BLaER1 treated with 17β-estradiol and CSF1 and Interleukin-3, amounts not matched to agents 10 nM and 100 nM (cell line): Measurements from ENCODE around the gene C6orf132.
"Not testable (repeated sequence)": the region's sequence is repeated elsewhere in the genome, so short reads cannot be mapped to it uniquely, and the experiment has no call there.

Experiments
- H3K27ac ChIP-seq, 11 experiments: shearing (Covaris generic); formaldehyde crosslinking; 2 replicates each; pipeline ENCODE4 v1.8.1; 2022
- H3K27me3 ChIP-seq, 11 experiments: shearing (Covaris generic); formaldehyde crosslinking; 2 replicates each; pipeline ENCODE4 v1.8.1; 2022
- H3K36me3 ChIP-seq, 11 experiments: shearing (Covaris generic); formaldehyde crosslinking; 2 replicates each; pipeline ENCODE4 v1.8.1; 2022
- H3K4me1 ChIP-seq, 10 experiments: shearing (Covaris generic); formaldehyde crosslinking; 2 replicates each; pipeline ENCODE4 v1.8.1; 2022
- H3K4me2 ChIP-seq, 11 experiments: shearing (Covaris generic); formaldehyde crosslinking; 2 replicates each; pipeline ENCODE4 v1.8.1; 2022
- H3K4me3 ChIP-seq, 10 experiments: shearing (Covaris generic); formaldehyde crosslinking; 2 replicates each; pipeline ENCODE4 v1.8.1; 2022
- H3K9ac ChIP-seq, 11 experiments: shearing (Covaris generic); formaldehyde crosslinking; 2 replicates each; pipeline ENCODE4 v1.8.1; 2022
- H3K9me3 ChIP-seq, 11 experiments: shearing (Covaris generic); formaldehyde crosslinking; replicated peaks in 1 of 11; 2 replicates each; pipeline ENCODE4 v1.8.1; 2022
- H4K20me1 ChIP-seq, 11 experiments: shearing (Covaris generic); formaldehyde crosslinking; 2 replicates each; pipeline ENCODE4 v1.8.1; 2022
- Cebpa-rat ChIP-seq, 11 experiments: shearing (Covaris generic); IDR thresholded peaks; 2 replicates each; pipeline ENCODE4 v1.8.1; 2022

The C6orf132 gene

GRCh38 chr6:42154461-42155209, 12.2 kb upstream of the C6orf132 start:
- Histone ChIP-seq H3K4me2 (no peak overlapping the region), H3K36me3 (no peaks in the 10 kb centered on the region), H3K9ac (no peak overlapping the region), H3K27ac (no peak overlapping the region), H3K4me1 (no peaks in the 10 kb centered on the region; a peak in 1 of 20 replicates), H3K27me3 (no peaks in the 10 kb centered on the region), H4K20me1 (no peaks in the 10 kb centered on the region; a peak in 1 of 22 replicates), H3K9me3 (no peaks in the 10 kb centered on the region), H3K4me3 (no peak overlapping the region)
- TF ChIP-seq Cebpa-rat (IDR thresholded peaks at IDR 0.05), result no peak

- Histone ChIP-seq H3K27me3 (no peaks in the 10 kb centered on the region), H4K20me1 (no peaks in the 10 kb centered on the region; a peak in 1 of 22 replicates), H3K4me3 (no peak overlapping the region), H3K4me2 (no peak overlapping the region), H3K27ac (no peak overlapping the region), H3K9ac (no peak overlapping the region), H3K9me3 (no peaks in the 10 kb centered on the region), H3K4me1 (no peaks in the 10 kb centered on the region; a peak in 1 of 20 replicates), H3K36me3 (no peaks in the 10 kb centered on the region)
- no peak for TF ChIP-seq Cebpa-rat (IDR thresholded peaks at IDR 0.05)
Measured at GRCh38 chr6:42153921-42154320, 11.5 kb upstream of the C6orf132 start.

GRCh38 chr6:42152528-42153213, 10.3 kb upstream of the C6orf132 start:
- not testable (repeated sequence) for H3K9ac ChIP-seq, H4K20me1 ChIP-seq, H3K27ac ChIP-seq, H3K4me3 ChIP-seq, H3K4me1 ChIP-seq, H3K27me3 ChIP-seq, H3K9me3 ChIP-seq, H3K4me2 ChIP-seq, H3K36me3 ChIP-seq

GRCh38 chr6:42152024-42152423, 9.6 kb upstream of the C6orf132 start:
- Histone ChIP-seq H3K9me3 (no peaks in the 10 kb centered on the region), H3K27me3 (no peaks in the 10 kb centered on the region), H3K4me3 (no peak overlapping the region), H3K9ac (no peak overlapping the region), H3K27ac (no peak overlapping the region), H3K4me1 (no peaks in the 10 kb centered on the region), H3K36me3 (no peaks in the 10 kb centered on the region), H4K20me1 (no peaks in the 10 kb centered on the region; a peak in 1 of 22 replicates), H3K4me2 (no peak overlapping the region)
- no peak for TF ChIP-seq Cebpa-rat (IDR thresholded peaks at IDR 0.05)

GRCh38 chr6:42150254-42150653, 7.8 kb upstream of the C6orf132 start:
- no peaks in the 10 kb centered on the region; a peak in 1 of 22 replicates for H4K20me1 ChIP-seq
- no peaks in the 10 kb centered on the region for H3K4me1 ChIP-seq
- H3K9me3 ChIP-seq, result no peaks in the 10 kb centered on the region
- H3K9ac ChIP-seq, result no peak overlapping the region
- no peak overlapping the region for H3K27ac ChIP-seq
- 0 out of 22 replicates have a peak, but pooled peaks of 1 of the 11 experiments have one; percentile 12 for TF ChIP-seq Cebpa-rat (IDR thresholded peaks at IDR 0.05)
- no peaks in the 10 kb centered on the region for H3K27me3 ChIP-seq
- no peak overlapping the region for H3K4me2 ChIP-seq
- no peak overlapping the region for H3K4me3 ChIP-seq
- no peaks in the 10 kb centered on the region for H3K36me3 ChIP-seq

GRCh38 chr6:42148058-42148457, 5.6 kb upstream of the C6orf132 start:
- no peak overlapping the region for H3K4me3 ChIP-seq
- H3K9me3 ChIP-seq, result no peaks in the 10 kb centered on the region
- H3K36me3 ChIP-seq, result no peaks in the 10 kb centered on the region
- no peaks in the 10 kb centered on the region for H4K20me1 ChIP-seq
- H3K4me2 ChIP-seq, result no peak overlapping the region
- no peak overlapping the region for H3K27ac ChIP-seq
- H3K27me3 ChIP-seq, result peaks cover 10 to 12% (median 12%) of the 10 kb centered on the region in 11 experiments
- no peak overlapping the region for H3K9ac ChIP-seq
- no peak for TF ChIP-seq Cebpa-rat (IDR thresholded peaks at IDR 0.05)
- H3K4me1 ChIP-seq, result no peaks in the 10 kb centered on the region

GRCh38 chr6:42147138-42147562, 4.7 kb upstream of the C6orf132 start:
- Histone ChIP-seq H3K9ac (no peak overlapping the region), H3K4me1 (peaks cover 5 to 8% (median 7%) of the 10 kb centered on the region in 10 experiments; a peak in 13 of 20 replicates), H4K20me1 (peaks cover 0 to 6% (median 0%) of the 10 kb centered on the region in 11 experiments; a peak in 2 of 22 replicates), H3K4me2 (no peak overlapping the region), H3K4me3 (no peak overlapping the region), H3K9me3 (no peaks in the 10 kb centered on the region), H3K27me3 (peaks cover 19 to 22% (median 21%) of the 10 kb centered on the region in 11 experiments), H3K27ac (no peak overlapping the region), H3K36me3 (no peaks in the 10 kb centered on the region)
- TF ChIP-seq Cebpa-rat (IDR thresholded peaks at IDR 0.05), result no peak

GRCh38 chr6:42141603-42142117, 760 bp downstream of the C6orf132 start:
- no peak for TF ChIP-seq Cebpa-rat (IDR thresholded peaks at IDR 0.05)
- Histone ChIP-seq H3K4me2 (peak overlapping the region; percentile 47 to 93 (median 69); a peak in 20 of 22 replicates), H3K9me3 (no peaks in the 10 kb centered on the region), H3K9ac (no peak overlapping the region; a peak in 1 of 22 replicates), H3K4me1 (peaks cover 23 to 30% (median 25%) of the 10 kb centered on the region in 10 experiments), H3K4me3 (peak overlapping the region in 5 of 10 experiments; percentile 38 to 62 (median 49); a peak in 7 of 20 replicates), H3K27me3 (peaks cover 37 to 53% (median 46%) of the 10 kb centered on the region in 11 experiments), H4K20me1 (peaks cover 0 to 16% (median 0%) of the 10 kb centered on the region in 11 experiments; a peak in 3 of 22 replicates), H3K36me3 (no peaks in the 10 kb centered on the region), H3K27ac (no peak overlapping the region)
